Erythroblast (primary cell): ENCODE data around the gene FOXB2.

Source experiments
- GATA1 ChIP-seq: IDR thresholded peaks from 2 replicates; pipeline ENCODE4 v1.6.1; 2011; ENCODE audit warnings: low read depth, mild to moderate bottlenecking, control low read depth, low read length, moderate library complexity
- POLR2A ChIP-seq: IDR thresholded peaks from 2 replicates; pipeline ENCODE4 v1.6.1; 2011; ENCODE audit warnings: mild to moderate bottlenecking, low read length

DNA sequence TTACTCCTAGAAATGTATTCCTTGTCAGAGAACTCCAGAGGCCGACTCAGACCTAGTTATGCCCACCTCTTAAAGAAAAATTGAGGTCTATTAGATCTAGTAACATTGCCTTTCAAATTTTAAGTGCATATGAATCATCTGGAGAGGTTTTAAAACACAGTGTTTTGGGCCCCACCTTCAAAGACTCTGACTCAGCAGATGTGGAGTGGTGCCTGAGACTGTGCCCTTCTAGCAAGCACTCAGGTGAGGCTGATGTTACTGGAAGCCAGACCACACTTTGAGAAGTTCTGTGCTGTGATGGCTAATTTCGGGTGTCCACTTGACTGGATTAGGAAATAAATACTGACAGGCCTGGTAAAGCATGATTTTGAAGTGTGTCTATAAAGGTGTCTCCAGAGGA is 10.6 kb downstream of the FOXB2 start:
- no peak for TF ChIP-seq POLR2A
- no peak for TF ChIP-seq GATA1
